Skeletal muscle cell (primary cell): ENCODE measurements around the gene CNR1.
"Not testable (repeated sequence)": the region's sequence is repeated elsewhere in the genome, so short reads cannot be mapped to it uniquely, and the experiment has no call there.

Experiments
- DNase-seq: peaks from one replicate; pipeline ENCODE4 v3.0.0-alpha.2; 2010; ENCODE audit warnings: low read depth
- H3K4me3 ChIP-seq: 2 replicates; pipeline ENCODE4 v1.5.1; 2011; ENCODE audit warnings: low read depth, mild to moderate bottlenecking, control low read depth, low read length, moderate library complexity

CNR1 gene

DNA sequence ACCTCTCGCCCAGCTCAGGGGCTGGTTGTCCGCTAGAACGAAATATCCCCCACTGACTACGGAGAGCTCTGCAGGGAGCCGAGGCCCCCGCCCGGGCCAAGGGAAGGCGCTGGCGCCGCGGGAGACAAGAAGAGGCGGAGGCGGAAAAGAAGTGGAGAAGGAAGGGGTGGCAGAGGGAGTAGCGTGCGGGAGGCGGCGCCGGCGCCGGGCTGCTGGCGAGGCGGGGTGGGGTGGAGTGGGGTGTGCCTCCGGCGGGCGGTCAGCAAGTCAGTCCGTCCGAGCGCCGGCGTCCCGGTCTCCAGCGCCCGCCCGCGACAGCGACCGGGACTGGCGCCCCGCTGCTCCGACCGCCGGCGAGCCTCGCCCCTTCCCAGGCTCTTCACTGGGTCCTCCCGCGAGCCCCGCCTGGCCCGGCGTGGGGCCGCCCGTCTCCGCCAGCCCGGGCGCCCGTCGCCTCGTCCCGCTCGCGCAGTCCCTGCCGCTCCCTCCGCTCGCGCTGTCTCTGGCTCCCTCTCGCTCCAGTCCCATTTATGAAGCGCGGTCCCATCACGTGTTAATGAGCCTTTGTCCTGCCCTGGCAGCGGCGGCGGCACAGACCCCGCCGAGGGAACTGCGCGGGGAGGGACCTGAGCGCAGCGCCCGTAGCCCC is at the start of gene CNR1:
TSS of gene CNR1 (minus strand) at position 504 of the 649 bp plus-strand sequence. CDS start 21,073 bp downstream, outside the sequence.
- peak within 1 kb of the TSS; percentile 54 for H3K4me3 ChIP-seq
- no peak for DNase-seq

GRCh38 chr6:88211446-88211845 is 45.3 kb upstream of the CNR1 start:
- no peak for DNase-seq

DNA sequence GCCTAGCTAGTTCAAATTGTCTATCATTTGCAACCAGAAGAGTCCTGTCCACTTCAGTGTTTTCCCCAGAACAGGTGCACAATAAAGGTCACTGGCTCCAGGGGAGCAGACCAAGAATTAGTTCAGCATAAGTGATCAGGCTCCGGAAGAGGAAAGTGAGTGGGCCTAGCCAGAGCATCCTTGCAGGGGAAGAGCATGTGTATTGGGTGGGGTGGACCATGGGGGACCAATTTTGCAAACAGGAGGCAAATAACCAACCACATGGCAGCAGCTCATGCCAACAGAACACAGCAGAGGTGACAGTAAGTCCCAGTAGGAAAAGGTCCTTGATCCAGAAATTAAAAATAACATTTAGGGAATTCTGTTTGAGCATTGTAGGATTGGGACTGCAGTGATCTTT is 43.2 kb upstream of the CNR1 start:
- H3K4me3 ChIP-seq = no peak overlapping the region

More at GRCh38 chr6:88211446-88211845, 45.3 kb upstream of the CNR1 start:
- H3K4me3 ChIP-seq = no peak overlapping the region

GRCh38 chr6:88208726-88209125 is 42.6 kb upstream of the CNR1 start:
- no peak overlapping the region for H3K4me3 ChIP-seq
- DNase-seq = no peak

More for the DNA sequence above, 43.2 kb upstream of the CNR1 start:
- DNase-seq = no peak

DNA sequence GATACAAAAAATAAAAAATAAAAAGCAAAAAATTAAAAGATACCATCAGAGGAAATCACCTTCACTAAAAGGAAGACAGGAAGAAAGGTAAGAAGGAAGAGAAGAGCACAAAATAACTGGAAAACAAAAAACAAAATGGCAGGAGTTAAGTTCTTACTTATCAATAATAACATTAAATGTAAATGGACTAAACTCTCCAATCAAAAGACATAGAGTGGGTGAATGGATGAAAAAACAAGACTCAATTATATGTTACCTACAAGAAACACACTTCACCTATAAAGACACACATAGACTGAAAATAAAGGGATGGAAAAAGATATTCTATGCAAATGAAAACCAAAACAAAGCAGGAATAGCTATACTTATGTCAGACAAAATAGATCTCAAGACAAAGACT is 35.6 kb upstream of the CNR1 start:
- not testable (repeated sequence) for H3K4me3 ChIP-seq, DNase-seq

DNA sequence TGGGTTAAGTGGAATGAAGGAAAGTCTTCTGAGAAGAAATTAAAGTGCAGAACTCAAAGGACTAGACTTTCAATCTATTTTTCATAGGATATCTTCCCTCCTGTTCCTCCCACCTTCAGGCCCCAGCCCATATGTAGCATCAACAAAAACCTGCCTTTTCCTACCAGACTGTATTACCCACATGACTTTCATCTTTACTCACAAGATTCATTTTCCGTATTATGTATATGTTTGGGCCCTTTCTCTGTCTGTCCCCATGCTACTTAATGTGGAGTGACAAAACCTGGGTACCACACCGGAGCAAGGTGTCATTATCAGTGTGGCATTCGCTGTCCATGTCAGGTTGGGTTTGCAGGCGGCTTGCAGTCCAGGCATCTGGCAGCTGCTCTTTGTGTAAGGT is 18.8 kb upstream of the CNR1 start:
- H3K4me3 ChIP-seq = no peak overlapping the region
- no peak for DNase-seq

DNA sequence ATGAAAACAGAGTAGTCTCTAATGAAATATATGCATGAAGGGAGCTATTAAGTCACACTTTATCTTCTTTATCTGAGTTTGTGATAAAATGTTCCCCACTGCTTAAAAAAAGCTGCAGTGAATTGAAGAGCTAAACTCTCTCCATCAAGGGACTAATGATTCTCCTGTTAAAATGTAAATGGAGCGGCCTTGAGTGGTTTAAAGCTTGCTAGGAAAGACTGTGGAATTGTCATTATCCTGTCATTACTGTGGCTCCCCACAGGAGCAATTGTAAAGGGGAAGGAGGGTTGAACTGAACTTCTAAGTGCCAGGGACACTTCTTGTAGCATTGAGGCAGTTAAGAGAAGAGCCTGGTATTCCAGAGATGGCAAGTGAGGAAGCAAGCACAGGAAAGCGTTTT is 17.3 kb upstream of the CNR1 start:
- DNase-seq = no peak
- no peak overlapping the region for H3K4me3 ChIP-seq

GRCh38 chr6:88179692-88180091 is 13.5 kb upstream of the CNR1 start:
- no peak overlapping the region for H3K4me3 ChIP-seq
- DNase-seq = no peak

GRCh38 chr6:88177961-88178464 is 11.9 kb upstream of the CNR1 start:
- H3K4me3 ChIP-seq = no peak overlapping the region
- no peak for DNase-seq

DNA sequence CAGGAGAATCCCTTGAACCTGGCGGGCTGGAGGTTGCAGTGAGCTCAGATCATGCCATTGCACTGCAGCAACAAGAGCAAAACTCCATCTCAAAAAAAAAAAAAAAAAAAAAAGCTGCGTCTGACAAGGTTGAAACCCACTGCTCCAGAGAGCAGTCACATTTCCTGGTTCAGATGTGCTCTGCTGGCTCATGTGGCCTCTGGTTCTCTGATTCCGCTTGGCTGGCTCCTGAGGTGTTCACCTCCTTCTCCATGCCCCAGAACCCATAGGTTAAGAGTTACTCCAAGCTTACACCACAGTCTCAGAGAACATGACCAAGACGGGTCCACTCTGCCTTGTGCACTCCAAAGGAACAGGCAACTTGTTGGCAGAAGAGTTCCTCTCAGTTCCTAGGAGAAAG is 8.8 kb upstream of the CNR1 start:
- DNase-seq = no peak
- H3K4me3 ChIP-seq = no peak overlapping the region

DNA sequence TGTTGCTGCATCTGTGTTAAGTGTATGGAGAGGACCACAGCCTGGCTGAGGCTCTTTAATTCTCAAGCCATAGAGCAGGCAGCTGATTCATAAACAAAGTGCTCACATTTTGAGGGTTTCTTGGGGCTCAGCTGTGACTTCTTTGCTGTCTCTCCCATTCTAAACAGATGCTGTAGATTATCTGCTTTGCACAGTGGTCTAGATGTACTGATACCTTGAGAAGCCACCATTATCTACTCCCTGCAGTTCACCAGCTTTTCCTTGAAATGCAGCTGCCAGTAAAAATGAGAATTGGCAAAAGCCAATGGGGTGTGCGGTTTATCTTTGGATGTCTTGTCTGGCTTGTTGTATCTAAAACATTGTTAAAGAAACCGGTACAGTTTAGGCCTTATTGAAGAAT is 5.2 kb upstream of the CNR1 start:
- H3K4me3 ChIP-seq = no peak overlapping the region
- DNase-seq = no peak

GRCh38 chr6:88168362-88168761 is 2.2 kb upstream of the CNR1 start:
- DNase-seq = no peak
- no peak overlapping the region for H3K4me3 ChIP-seq

DNA sequence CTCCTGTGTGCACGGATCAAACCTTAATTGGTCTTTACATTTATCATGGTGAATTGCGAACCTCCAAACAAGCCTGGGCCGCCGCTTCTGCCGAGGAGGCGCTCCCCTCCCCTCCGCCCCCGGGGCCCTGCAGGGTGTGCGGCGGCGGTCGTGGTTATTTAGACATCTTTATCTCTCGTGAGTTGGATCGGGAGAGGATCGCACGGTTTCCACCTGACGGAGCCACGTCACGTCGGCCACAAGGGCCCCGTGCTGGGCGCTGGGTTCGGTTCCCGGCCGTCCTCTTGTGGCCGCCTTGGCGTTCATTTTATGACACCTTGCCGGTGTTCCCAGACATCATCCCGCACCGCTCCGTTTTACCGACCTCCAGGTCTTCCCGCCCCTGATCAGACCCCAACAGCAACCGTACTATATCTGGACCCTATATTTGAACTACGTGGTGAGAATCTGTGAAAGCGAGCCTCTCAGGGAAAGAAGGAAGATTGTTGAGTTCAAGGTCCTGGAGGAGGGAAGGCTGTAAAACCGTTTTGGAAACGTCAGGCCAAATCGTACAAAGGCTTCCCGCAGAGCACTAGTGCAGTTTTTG is 1.3 kb upstream of the CNR1 start:
- DNase-seq = no peak
- no peak overlapping the region for H3K4me3 ChIP-seq

DNA sequence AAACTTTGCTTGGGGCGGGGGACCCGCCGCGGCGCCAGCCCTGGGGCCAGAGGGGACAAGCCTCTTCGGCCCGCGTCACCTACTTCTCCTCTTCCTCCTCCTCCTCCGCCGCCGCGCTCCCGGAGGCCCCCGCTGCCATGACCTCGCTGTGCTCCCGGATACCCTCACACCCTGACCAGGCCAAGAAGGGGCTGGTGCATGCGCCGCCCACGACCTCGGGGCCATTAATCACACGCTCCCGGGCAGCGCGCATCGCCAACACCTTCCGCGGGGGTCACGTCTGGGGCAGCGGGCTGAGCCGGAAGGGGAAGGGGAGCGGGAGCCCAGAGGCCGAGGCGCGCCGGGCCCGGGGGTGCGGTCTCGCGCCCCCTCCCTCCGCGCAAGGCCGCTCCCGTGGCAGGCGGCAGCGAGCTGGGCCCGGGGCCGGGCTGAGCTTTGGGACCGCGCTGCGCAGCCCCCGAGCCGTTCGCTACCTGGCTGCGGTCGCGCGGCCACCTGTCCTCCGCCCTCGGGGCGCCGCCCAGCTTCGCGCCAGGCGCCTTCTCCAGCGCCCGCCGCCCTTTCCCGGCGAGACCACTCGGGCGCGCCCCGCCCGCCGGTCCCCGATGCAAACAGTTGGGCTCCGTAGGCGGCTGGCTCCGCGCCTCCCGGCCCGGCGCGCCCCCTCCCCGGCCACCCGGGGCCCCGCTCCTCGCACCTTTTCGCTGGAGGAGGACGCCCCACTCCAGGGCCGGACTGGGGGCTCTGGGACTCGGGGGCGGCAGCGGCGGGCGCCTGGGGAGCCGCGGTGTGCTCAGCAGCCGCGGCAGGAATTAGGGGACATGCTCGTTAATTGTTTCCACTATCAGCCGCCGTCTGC is 575 bp upstream of the CNR1 start:
- DNase-seq = no peak

DNA sequence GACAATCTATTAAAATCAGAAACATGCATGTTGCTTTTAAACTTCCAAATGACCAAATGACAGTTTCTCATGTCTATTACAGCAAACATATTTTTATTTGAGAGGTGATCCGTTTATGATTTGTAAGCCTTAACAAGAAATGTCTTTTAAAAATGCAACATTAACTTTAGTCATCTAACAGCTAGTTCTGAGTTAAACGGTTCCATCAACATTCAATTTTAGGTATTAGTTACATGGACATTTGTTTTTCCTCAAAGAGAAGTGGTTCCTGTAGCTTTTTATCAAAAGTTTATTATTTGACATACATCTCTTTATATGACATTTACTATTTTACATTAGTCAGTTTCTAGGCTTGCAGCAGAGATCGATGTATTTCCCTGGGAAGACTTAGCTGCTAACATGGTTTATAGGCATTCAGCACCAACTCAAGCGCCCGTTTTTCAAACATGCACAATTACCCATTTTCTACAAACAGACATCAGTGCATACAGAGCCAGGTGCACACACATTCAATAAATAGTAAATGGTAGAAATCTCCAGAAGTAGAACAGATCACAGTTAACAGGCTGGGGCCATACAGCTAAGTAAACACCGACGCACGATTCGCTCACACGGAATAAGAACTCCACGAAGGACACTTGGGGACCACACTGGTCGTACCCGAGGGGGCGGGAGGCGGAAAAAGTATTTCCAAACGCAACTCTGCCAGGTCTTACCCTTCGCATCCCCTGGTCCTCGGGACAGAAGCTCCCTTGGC is 882 bp downstream of the CNR1 start:
- no peak for DNase-seq
- H3K4me3 ChIP-seq = peak overlapping the region; percentile 54

More for the DNA sequence above, 575 bp upstream of the CNR1 start:
- H3K4me3 ChIP-seq = peak overlapping the region; percentile 54

- peak overlapping the region; percentile 3 for H3K4me3 ChIP-seq
- no peak for DNase-seq
Measured at GRCh38 chr6:88164061-88164460, 2.1 kb downstream of the CNR1 start.

- no peak overlapping the region for H3K4me3 ChIP-seq
- no peak for DNase-seq
Measured at GRCh38 chr6:88163616-88164015, 2.5 kb downstream of the CNR1 start.

GRCh38 chr6:88161940-88162339 is 4.2 kb downstream of the CNR1 start:
- no peak for DNase-seq
- H3K4me3 ChIP-seq = no peak overlapping the region

- no peak for DNase-seq
- H3K4me3 ChIP-seq = no peak overlapping the region
Measured at GRCh38 chr6:88157106-88157505, 9.0 kb downstream of the CNR1 start.
